GM03348 (cell line): ENCODE results near the gene PACSIN2.

Source experiments
- DNase-seq: peaks from one replicate; pipeline ENCODE4 v3.0.0; 2012; ENCODE audit warnings: low spot score

The PACSIN2 gene

DNA sequence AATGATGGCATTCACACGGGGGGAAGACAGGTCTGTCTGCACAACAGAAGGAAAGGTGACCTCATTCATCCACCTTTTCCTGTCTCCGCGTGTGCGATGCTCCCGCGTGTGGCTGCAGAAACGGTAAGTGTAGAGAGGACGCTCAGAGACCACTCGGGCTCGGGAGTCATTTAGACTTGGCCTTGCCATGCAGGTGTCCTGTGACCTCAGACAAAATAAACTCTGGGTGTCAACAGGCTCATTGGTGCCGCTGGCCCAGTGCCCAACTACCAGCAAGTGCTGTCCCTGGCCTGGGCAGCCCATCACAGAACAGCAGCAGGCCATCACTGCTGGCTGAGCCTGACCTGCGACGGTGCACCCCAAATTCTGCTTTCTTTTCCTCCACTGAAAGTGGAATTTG lies 109.7 kb downstream of the PACSIN2 start:
- no peak for DNase-seq

DNA sequence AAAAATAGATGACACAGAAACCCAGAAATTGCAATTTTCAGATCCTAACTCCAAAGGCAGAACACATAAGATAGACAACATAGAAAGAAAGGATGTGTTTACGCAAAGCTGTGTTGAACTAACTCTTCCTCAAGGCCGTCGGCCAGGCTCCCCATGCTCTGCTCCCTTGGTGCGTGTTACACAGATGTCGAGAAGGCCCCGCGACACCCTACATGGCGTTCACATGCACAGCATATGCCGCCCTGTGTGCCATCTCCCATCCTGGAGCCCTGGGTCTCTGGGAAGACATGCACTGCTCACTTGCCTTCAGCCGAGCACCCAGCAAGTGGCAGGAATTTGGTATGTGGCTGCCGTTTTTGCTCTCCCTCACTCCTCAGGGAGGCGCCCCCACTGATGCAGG lies 110.9 kb downstream of the PACSIN2 start:
- no peak for DNase-seq

DNA sequence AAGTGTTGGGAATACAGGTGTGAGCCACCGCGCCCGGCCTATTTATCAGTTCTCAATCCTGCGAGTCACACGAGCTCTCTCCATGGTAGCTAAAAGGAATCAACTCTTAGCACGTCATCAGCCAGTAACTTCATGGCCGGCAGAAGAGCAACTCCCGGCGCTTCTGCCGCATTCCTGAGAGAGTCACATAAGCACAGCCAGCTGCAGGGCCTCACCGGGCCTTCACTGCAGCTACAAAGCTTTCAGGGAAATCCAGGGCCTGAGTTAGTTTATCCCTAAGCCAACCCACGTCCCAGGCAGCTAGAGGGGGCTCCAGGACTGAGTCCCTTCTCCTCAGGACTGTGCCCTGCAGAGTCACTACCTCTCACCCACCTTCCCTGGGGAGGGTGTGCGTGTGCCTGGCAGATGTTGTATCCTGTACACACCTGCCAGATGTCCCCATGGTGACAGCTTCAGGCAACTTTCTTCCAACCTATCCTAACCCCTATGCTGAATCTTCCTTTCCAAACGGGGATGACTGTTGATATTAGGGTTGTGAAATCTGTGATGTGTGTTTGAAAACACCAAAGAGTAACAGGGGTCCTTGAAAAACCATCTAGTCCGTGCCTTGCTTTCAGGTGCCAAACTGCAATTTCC lies 112.0 kb downstream of the PACSIN2 start:
- no peak for DNase-seq

DNA sequence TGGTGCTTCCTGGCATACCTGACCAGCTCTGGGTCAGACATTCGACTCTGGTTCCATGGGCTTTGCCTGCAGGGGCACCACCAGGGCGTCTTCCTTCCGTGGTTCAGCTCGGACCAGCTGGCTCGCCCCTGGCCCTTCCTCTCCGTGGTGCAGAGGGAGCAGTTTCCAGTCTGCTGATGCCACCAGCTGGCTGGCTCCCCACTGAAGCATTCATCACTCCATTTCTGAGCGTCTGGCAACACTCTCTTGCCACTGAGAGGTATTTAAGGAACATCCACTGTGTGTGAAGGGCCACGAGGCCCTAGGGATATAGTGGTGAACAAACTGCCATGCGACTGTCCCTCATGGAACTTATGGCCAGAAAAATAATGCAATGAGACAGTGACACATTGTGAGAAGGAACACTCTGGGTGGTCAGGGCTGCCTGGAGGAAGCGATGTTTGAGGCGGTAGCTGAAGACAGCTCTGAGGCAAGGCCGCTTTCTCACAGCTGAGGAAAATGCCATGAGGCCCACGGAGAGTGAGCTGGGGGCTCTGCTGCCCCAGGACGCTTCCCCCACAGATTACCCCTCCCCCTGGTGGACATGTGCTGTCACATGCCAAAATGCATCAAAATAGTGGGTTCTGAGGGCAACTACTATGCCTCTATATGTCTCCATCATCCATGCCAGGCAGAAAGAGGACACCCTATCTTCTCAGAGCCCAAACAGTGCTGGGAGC lies 113.0 kb downstream of the PACSIN2 start:
- no peak for DNase-seq

DNA sequence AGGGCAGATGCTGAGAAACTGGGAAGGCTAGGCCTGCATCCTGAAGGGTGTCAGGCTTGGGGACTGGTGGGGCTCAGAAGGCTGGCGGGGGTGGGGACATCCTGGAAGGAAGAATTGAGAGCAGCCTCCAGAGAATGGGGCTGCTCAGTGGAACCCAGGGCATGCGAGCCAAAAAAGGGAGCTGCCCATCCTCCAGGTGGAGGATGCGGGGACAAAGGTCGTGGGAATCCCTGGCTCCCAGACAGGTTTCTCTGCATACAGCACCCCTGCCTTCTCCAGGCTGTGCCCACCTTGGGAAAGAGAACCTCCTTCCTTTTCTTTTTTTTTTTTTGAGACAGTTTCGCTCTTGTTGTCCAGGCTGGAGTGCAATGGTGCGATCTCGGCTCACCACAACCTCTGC lies 117.0 kb downstream of the PACSIN2 start:
- no peak for DNase-seq

DNA sequence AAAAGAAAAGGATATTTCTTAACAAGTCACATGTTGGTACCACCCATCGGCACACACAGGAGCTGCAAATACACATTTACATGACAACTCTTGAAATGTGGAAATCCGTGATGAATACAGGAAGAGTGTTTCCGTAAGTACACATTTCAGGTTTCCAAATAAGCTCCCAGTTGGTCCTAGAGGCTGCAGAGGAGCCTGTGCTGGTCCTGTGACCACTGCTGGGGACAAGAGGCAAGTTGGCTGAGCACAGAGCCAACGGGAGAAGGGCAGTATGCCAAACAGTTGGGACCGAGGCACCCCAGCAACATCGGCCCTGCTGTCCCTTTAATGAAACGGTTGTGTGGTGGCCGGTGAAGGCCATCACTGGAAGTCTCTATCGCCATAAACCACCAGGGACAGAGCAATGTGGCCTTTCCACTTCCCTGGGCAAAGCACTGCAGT lies 119.4 kb downstream of the PACSIN2 start:
- no peak for DNase-seq

DNA sequence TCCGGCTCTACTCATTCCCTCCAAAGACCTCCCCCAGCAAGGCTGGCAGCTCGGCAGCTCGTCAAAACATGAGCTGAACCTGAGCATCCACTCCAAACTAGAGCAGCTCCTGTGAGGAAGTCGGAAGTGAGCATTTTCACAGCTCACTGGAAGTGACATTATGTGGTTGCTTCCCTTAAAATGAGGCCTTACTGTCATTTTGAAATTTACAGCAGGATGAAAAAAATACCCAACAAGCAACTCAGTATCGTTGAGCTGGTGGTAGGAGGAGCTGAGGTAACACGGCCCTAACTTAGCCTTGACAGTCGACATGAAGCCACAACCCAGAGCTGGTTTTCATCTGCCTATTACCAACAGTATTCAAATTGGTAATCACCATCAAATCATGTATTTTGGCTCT lies 119.9 kb downstream of the PACSIN2 start:
- no peak for DNase-seq

DNA sequence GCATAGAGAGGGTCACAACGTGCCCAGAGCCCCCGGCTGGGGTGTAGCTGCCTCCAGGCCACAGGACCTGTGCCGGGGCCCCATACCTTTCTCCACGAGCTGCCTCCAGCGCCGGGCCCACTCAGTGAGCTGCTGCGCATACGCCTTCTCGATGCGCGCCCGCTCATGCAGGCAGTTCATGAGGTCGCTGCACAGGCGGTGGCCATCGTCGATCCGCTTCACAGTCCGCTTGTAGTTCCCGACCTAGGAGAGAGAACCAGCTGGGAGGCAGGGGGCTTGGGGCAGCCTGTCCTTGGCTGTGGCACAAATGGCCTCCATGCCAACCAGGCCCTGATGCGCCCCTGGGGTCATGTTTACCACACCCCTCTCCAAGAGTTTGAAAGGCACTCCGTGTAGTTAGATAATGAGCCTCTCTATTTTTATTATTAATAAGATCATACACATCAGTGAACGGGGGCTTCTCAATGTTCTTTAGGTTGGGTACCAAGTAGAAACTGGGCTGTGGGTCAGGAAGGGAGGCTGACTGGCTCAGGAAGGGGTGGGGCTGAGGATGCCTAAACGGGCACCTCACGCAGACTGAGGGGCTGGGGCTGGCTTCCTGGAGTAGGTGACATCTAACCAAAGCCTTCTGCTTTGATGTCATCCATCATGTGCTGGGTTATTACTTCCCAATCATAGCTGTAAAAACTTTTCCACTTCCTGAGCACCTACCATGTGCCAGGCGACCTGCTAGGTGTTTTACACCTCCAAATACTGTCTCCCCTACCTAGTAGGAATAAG lies 121.4 kb downstream of the PACSIN2 start:
- DNase-seq = no peak

DNA sequence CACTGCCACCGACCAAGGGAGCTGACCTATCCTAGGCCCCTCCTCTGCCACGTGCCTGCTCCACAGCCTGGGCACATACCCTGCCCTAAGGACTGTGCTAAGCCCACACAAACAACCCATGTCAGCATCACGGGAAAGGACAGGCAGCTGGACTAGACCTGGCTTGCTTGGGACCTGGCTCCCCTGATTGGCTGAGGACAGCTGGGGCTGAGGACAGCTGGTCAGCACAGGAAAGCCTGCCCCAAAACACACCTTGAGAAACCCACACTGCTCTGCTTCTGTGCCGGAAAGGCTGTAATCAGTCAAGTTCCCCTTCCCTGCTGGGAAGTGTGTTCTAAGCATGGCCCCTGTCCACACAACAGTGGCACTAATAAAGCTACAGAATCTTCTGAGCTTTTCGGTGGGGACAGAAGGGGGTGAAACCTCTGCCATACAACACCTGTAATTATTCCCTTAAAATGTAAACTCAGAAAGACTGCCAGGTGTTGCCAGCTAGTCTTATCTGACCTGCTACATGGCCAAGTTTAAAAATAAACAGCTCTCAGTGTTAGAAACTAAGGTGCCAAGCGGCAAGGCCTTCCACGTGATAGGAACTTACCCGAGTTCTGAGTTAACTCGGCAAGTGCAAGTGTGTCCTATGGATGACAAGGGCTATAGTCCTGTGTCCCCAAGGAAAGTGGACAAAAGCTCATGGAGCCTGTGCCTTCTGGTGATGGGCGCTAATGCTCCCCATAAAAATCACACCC lies 122.2 kb downstream of the PACSIN2 start:
- DNase-seq = no peak

DNA sequence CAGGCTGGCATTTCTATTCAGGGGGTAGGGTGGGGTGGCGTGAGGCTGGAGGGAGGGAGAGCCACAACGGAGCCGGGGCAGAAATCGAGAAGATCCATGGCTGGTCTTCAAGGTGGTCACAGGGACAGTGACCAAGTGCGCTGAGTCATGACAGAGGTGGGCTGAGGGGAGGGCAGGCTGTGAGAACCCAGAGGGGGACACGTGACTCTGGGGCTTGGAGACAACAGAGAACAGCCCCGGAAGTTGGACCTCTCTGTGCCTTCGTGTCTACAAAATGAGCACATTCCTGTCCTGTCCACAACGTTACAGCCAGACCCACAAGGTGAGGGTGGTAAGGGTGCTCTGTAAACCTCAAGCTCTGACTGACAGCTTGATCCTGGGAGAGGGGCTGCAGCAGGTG lies 122.8 kb downstream of the PACSIN2 start:
- no peak for DNase-seq

DNA sequence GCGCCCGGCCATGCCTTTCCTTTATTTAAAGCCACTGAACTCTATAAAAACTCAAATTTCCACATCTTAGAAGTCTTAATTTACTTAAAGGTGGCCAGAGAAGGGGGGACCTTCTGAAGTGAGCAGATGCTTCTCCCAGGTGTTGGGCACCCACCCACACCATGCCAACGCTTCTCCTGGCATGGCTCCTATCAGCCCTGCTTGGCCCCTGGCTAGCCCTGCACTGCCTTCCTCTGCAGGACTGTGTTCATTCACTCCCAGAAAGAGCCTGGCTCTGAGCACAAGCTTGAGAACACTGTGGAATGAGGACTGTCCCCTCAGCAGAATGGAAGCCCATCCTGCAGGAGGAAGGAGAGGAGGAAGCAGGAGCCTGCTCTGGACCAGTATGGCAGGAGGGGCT lies 123.3 kb downstream of the PACSIN2 start:
- DNase-seq = no peak

DNA sequence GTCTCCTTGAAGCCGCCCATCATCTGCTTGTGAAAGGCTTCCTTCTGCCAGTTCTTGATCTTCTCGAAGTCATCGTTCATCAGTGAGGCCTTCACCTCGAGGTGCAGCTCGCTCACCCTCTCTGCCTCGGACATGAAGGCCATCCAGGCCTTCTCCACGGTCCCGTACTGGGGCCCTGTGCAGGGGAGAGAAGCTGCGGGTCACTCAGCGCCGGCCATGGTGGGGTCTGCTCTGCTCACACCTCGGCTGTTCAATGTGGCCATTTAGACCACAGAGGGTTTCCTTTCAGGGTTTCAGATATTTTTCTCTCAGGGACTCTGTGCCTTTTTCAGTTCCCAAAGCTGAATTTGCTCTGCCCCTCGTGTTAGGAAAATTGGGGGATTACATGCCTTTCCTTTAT lies 123.9 kb downstream of the PACSIN2 start:
- DNase-seq = no peak

DNA sequence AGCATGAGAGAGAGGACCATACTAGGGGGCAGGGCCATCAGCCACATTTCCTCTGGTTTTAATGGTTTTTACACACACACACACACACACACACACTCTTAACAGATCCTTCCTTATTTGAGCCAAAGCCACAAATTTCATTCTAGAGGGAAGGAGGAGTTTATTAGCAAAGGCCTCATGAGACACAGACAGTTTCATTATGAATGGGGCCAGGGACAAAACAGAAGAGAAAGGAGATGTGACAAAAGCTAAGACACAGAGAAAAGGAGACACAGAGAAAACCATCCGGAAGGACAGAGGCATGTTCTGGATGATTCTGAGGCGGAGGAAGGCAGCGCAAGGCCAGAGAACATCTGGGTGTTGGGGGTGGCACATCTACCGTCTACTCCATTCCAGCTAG lies 125.6 kb downstream of the PACSIN2 start:
- DNase-seq = no peak

DNA sequence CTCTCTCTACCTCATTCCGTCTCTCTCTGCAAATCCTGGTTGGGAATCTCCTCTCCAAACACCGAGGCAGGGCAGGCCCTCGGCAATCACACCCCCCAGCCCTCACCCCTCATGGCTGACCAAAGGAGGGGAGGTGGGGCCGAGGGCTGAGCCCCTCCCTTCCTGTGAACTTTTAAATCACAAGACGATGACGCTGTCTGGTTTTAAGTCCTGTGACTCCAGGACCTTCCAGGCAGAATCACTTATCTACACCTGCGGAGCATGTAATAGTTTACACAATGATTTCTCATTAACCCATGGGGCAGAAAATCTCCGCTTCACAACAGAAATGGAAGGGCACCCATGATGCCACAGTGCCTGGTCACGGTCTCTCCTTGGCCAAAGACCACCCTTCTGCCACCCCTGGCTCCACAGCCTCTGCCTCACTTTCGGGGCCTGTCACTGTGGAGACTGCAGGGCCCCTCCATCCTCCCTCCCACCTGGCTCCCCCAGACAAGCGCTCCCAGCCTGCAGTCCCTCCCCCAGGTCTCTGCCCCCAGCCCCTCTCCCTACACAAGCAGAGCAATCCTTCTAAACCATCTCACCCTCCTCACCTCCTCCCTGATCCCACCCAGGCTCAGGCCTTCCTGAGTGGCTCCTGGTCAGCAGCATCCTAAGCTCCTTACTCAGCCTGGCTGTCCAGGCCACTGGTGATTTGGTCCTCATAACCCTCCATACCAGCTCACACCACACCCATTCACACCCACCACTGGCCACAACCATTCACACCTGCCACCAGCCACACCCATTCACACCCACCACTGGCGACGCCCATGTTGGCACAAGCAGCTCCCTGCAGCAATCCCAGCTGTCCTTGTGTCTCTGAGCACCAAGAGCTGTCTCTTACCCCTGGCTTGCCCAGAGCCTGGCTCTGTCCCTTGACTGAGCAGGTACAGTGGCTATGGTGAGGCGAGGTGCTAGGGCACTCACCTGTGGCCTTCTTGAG lies 127.1 kb downstream of the PACSIN2 start:
- no peak for DNase-seq

DNA sequence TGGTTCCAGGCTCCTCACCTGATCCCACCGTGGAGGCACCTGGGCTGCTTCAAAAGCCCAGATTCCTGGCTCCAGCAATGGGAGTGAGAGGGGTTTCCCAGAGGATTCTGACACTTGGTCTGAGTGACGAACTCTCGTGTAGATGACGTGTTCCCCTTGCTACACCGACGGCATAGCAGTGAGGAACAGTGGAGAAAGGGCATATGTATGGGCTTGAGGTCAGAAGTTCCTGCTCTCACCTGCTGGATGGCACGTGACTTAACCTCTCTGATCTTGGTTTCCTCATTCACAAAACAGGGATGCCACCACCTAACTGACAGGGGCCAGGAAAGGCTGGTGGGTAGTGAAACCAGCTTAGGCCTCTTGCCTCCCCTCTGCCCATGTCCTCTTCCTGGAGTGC lies 127.8 kb downstream of the PACSIN2 start:
- DNase-seq = no peak

DNA sequence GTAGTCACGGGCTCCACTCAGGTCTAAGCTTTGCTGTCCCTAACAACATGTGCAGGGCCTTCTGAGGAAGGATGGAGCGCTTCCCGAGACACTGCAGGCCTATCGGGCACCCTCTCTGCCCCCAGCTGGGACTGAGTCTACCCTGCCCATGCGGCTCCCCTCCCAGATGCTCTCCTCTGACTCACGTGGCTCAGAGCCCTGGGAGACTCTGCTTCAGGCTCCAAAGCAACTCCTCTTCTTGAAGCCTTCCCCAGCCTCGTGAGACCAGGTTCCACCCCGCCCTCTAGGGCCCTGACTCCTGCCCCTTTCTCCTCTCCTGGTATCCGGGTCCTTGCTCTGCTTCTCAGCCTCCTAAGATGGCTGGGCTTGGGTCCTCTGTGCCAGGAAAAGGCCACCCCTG lies 129.5 kb downstream of the PACSIN2 start:
- peak; percentile 65 for DNase-seq

DNA sequence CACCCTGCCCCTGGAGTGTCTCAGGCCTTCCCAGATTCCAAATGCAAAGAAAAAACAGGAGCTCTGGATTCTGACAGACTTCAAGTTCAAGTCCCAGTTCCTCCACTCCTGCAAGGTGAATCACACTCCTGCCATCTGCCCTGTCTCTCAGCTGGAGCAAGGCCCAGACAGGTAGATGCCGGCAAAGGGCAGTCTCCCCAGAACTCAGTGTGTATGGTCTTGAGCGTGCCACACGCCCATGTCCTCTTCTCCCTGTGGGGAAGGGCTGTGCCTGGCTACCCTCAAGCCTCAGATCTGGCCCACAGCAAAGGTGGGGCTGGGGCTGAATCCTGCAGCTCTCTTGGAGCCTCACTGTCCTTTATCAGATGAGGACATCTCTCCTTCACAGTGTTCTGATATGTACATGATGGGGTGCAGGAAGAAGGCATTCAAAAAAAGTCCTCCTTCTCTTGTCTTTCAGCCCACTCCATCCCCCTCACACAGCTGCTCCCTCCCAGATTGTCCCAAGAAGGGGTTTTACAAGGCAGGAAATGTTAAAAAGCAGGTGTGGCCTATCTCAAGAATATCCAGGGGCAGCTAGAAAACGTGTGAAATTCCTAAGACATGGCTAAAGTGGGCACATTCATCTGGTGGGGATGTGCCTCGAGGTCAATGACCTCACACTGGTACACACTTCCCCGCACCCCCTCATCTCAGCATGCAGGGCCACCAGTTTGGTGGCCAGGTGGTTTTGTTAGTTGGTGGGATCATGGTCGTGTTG lies 130.2 kb downstream of the PACSIN2 start:
- DNase-seq = no peak

DNA sequence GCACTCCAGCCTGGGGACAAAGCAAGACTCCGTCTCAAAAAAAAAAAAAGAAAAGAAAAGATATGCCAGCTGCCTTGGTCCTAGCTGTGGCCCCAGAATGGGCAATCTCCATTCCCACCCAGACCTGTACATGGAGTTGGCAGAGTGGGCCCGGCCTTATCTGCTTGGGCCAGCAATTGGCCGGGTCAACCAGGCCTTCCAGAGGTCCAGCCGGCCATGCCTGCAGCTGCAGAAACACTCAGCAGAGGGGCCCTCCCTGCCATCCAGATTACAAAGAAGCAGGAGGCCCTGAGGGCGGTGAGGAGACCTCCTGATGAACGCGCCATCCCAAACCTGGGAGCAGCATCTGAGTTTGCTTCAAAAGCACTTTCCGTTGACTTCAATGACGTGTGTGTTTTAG lies 131.0 kb downstream of the PACSIN2 start:
- DNase-seq = no peak

DNA sequence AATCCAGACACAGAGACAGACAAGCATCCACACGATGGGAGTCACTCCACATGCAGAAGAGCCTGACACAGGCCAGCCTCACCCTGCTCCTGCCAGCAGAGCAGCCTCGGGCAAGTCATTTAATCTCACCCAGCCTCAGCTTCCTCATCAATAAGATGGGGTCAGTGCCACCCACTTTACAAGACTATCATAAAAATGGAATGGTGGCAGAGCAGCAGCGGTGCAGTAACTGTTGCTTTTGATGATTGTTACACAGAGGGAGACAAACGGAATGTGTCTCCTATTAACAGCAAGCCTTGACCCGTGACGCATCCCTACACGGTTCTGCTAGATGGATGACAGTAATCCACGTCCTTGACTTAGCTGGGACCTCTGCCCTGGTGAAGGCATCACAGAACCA lies 131.8 kb downstream of the PACSIN2 start:
- DNase-seq = no peak

DNA sequence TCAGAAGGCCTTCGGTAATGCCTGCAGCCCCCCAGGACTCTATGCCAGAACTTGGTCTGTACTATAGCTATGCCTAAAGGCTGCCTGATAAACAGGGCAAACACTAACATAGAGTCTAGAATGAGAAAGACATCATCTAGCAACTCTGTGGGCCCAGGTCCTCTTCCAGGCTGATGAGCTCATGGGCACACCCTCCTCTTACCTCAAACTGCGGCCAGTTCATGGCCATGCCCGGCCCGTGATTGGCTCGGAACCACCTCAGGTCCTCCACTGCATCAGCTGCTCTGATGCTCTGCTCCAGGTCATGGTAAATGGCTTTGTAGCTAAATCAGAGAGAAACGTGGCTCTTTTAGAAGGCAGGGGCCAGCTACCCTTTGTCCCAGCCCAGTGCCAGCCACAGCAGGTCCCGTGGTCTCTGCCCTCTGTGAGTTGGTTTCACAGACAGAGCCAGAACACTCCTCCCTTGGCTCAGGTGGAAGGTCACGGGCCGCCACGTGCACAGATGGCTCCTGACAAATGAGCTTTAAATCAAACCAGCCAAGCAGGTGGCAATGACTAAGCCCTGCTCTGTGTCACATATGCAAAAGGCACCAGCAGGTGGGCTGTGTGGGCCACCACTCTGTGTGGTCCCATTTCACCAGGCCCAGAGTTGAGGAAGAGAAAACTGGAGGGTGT lies 132.8 kb downstream of the PACSIN2 start:
- DNase-seq = no peak
